Caco-2 (cell line): ENCODE measurements around the gene SLC38A6. TPM values are rescaled to one million over a fixed set of nuclear protein-coding genes. Genes with fewer than 3 reads are reported as not detected.

Experiments
- BruUV-seq: library from RNA; stranded (reverse); fragments of 400-500 nt; replicated peaks from 2 replicates; lab custom pipeline; 2021; lab: Mats Ljungman, UMichigan
- CTCF ChIA-PET: fragments of 300-600 bp; sonication (Branson Sonifier 250); formaldehyde crosslinking; loops from one replicate; lab custom pipeline; 2022; ENCODE audit warnings: antibody characterized with exemption; lab: Charles Lee
- POLR2A ChIA-PET: fragments of 300-600 bp; sonication (Branson Sonifier 250); formaldehyde crosslinking; loops from one replicate; lab custom pipeline; 2022; ENCODE audit warnings: antibody characterized with exemption; lab: Charles Lee
- DNase-seq, 2 experiments: peaks; one replicate each; pipeline versions ENCODE4 v3.0.0 to v3.0.0-alpha.2; 2020 to 2022
- H3K27me3 ChIP-seq: replicated peaks from 2 replicates; pipeline ENCODE4 v1.6.0; 2011; ENCODE audit warnings: low read length; ENCODE audit not compliant: control insufficient read depth, insufficient read depth
- H3K36me3 ChIP-seq: 2 replicates; pipeline ENCODE4 v1.5.1; 2011; ENCODE audit warnings: low read length; ENCODE audit not compliant: control insufficient read depth, insufficient read depth
- H3K4me1 ChIP-seq: fragments of 250-450 bp; sonication (Bioruptor Pico); 2 replicates; pipeline ENCODE4 v1.5.1; 2020; ENCODE audit warnings: mild to moderate bottlenecking
- H3K4me3 ChIP-seq: 2 replicates; pipeline ENCODE4 v1.5.1; 2011; ENCODE audit warnings: low read depth, mild to moderate bottlenecking, control low read depth, low read length
- H3K9me3 ChIP-seq: fragments of 250-450 bp; sonication (Bioruptor Pico); 2 replicates; pipeline ENCODE4 v1.5.1; 2020; ENCODE audit warnings: mild to moderate bottlenecking, moderate library complexity
- H3K27ac Mint-ChIP-seq: one replicate; pipeline ENCODE4 v1.8.0; 2022; ENCODE audit warnings: mixed read lengths; ENCODE audit not compliant: unreplicated experiment
- H3K27me3 Mint-ChIP-seq: one replicate; pipeline ENCODE4 v1.8.0; 2022; ENCODE audit warnings: mixed read lengths; ENCODE audit not compliant: insufficient read depth, unreplicated experiment
- H3K36me3 Mint-ChIP-seq: one replicate; pipeline ENCODE4 v1.8.0; 2022; ENCODE audit warnings: mild to moderate bottlenecking, mixed read lengths; ENCODE audit not compliant: insufficient read depth, unreplicated experiment
- H3K4me1 Mint-ChIP-seq: one replicate; pipeline ENCODE4 v1.8.0; 2022; ENCODE audit warnings: low read depth, mixed read lengths; ENCODE audit not compliant: unreplicated experiment
- H3K4me3 Mint-ChIP-seq: one replicate; pipeline ENCODE4 v1.8.0; 2022; ENCODE audit warnings: mild to moderate bottlenecking, moderate library complexity, mixed read lengths; ENCODE audit not compliant: unreplicated experiment
- H3K9me3 Mint-ChIP-seq: one replicate; pipeline ENCODE4 v1.8.0; 2022; ENCODE audit warnings: mixed read lengths; ENCODE audit not compliant: unreplicated experiment
- CTCF ChIP-seq, 2 experiments: fragments of 200-600 bp in 1 of 2; IDR thresholded peaks; 1 replicate in 1 of 2; 2 replicates in 1 of 2; pipeline versions ENCODE4 v1.5.1 to v1.8.0; 2011 to 2022; ENCODE audit warnings: antibody characterized with exemption in 1 of 2, control low read depth in 1 of 2, inconsistent platforms in 1 of 2, low read depth in 1 of 2, low read length in 1 of 2, mild to moderate bottlenecking in 1 of 2, moderate library complexity in 1 of 2; ENCODE audit not compliant: insufficient read depth in 1 of 2, severe bottlenecking in 1 of 2, unreplicated experiment in 1 of 2
- intact Hi-C: fragments of 100-400 bp; cut with micrococcal nuclease; formaldehyde crosslinking; loops from one replicate; pipeline ENCODE4 v1.10.0; 2022; ENCODE audit not compliant: unreplicated experiment
- total RNA-seq: library from RNA; stranded (reverse); gene quantifications from 2 replicates; pipeline ENCODE4 v1.2.3, GENCODE V29; 2022

The SLC38A6 gene
- total RNA-seq, 1 experiment from 2014 or later = 11.5 TPM

GRCh38 chr14:61098721-61099120 lies 117.7 kb downstream of the SLC38A6 start:
- Mint-ChIP-seq H3K36me3 (no peaks in the 10 kb centered on the region), H3K27ac (no peak overlapping the region), H3K4me1 (no peaks in the 10 kb centered on the region), H3K27me3 (peaks cover 7% of the 10 kb centered on the region), H3K4me3 (no peak overlapping the region), H3K9me3 (no peaks in the 10 kb centered on the region)
- Histone ChIP-seq H3K36me3 (no peaks in the 10 kb centered on the region), H3K9me3 (no peaks in the 10 kb centered on the region), H3K4me3 (no peak overlapping the region), H3K4me1 (peaks cover 11% of the 10 kb centered on the region), H3K27me3 (no peaks in the 10 kb centered on the region)
- ChIA-PET POLR2A (no interaction called here), CTCF (no interaction called here)
- TF ChIP-seq CTCF (IDR thresholded peaks at IDR 0.05; ENCODE audit: insufficient read depth in 1 of 2, low read depth in 1 of 2, low read length in 1 of 2, severe bottlenecking in 1 of 2, unreplicated experiment in 1 of 2) = no peak
- BruUV-seq = no TSS peak
- intact Hi-C loops = no loop called here
- DNase-seq = no peak

- BruUV-seq = no TSS peak
- intact Hi-C loops = no loop called here
- CTCF ChIA-PET = no interaction called here
- no peak for TF ChIP-seq CTCF (IDR thresholded peaks at IDR 0.05; ENCODE audit: insufficient read depth in 1 of 2, low read depth in 1 of 2, low read length in 1 of 2, severe bottlenecking in 1 of 2, unreplicated experiment in 1 of 2)
- no peaks in the 10 kb centered on the region for H3K36me3 Mint-ChIP-seq
- POLR2A ChIA-PET = no interaction called here
- DNase-seq = no peak
- no peaks in the 10 kb centered on the region for H3K27me3 ChIP-seq
- H3K27me3 Mint-ChIP-seq = peaks cover 7% of the 10 kb centered on the region
- H3K4me1 Mint-ChIP-seq = no peaks in the 10 kb centered on the region
- no peak overlapping the region for H3K4me3 ChIP-seq
- peaks cover 17% of the 10 kb centered on the region for H3K4me1 ChIP-seq
- H3K9me3 Mint-ChIP-seq = no peaks in the 10 kb centered on the region
- H3K27ac Mint-ChIP-seq = no peak overlapping the region
- H3K4me3 Mint-ChIP-seq = no peak overlapping the region
- H3K9me3 ChIP-seq = no peaks in the 10 kb centered on the region
- no peaks in the 10 kb centered on the region for H3K36me3 ChIP-seq
These were observed 118.3 kb downstream of the SLC38A6 start for GRCh38 chr14:61099216-61099835.

- Mint-ChIP-seq H3K27me3 (peaks cover under 1% of the 10 kb centered on the region), H3K4me1 (no peaks in the 10 kb centered on the region), H3K36me3 (no peaks in the 10 kb centered on the region), H3K4me3 (no peak overlapping the region), H3K9me3 (no peaks in the 10 kb centered on the region), H3K27ac (no peak overlapping the region)
- no peak overlapping the region for H3K4me3 ChIP-seq
- peaks cover 17% of the 10 kb centered on the region for H3K4me1 ChIP-seq
- TF ChIP-seq CTCF (IDR thresholded peaks at IDR 0.05; ENCODE audit: insufficient read depth in 1 of 2, low read depth in 1 of 2, low read length in 1 of 2, severe bottlenecking in 1 of 2, unreplicated experiment in 1 of 2) = no peak
- H3K36me3 ChIP-seq = no peaks in the 10 kb centered on the region
- BruUV-seq = no TSS peak
- ChIA-PET CTCF (no interaction called here), POLR2A (no interaction called here)
- intact Hi-C loops = no loop called here
- no peaks in the 10 kb centered on the region for H3K9me3 ChIP-seq
- no peak for DNase-seq
- H3K27me3 ChIP-seq = no peaks in the 10 kb centered on the region
These were observed 120.9 kb downstream of the SLC38A6 start for GRCh38 chr14:61101803-61102548.

Other genes starting within 250 kb of the SLC38A6 start
- gene MNAT1, start 246.5 kb upstream of the SLC38A6 start, total RNA-seq = 36.4 and 38.8 TPM in 2 replicates
- 16.3 and 16.5 TPM in 2 replicates for gene TRMT5, start 166 bp upstream of the SLC38A6 start, total RNA-seq